HCT116 (cell line): ENCODE data around the gene HIPK2. TPM values are rescaled to one million over a fixed set of nuclear protein-coding genes. Genes with fewer than 3 reads are reported as not detected.
"Not testable (repeated sequence)": the region's sequence is repeated elsewhere in the genome, so short reads cannot be mapped to it uniquely, and the experiment has no call there.

Experiments used
- ATAC-seq: fragments of 200-7000 bp; cut with Tn5 transposase; 2 replicates; pipeline ENCODE4 v1.9.1; 2020; ENCODE audit warnings: mild to moderate bottlenecking, moderate library complexity
- BruUV-seq: library from RNA; stranded (reverse); fragments of 400-500 nt; replicated peaks from 2 replicates; lab custom pipeline; 2021; lab: Mats Ljungman, UMichigan
- CTCF ChIA-PET: fragments of 300-600 bp; sonication (Branson Sonifier 250); formaldehyde crosslinking; loops from one replicate; lab custom pipeline; 2021; ENCODE audit warnings: antibody characterized with exemption; lab: Charles Lee
- POLR2A ChIA-PET: fragments of 300-600, 350-600 bp; sonication (Branson Sonifier 250); formaldehyde crosslinking; loops from one replicate; lab custom pipeline; 2021; ENCODE audit warnings: antibody characterized with exemption; lab: Charles Lee
- RAD21 ChIA-PET, 2 experiments: fragments of 300-600 bp; sonication (Branson Sonifier 250); formaldehyde crosslinking; loops; one replicate each; lab custom pipeline; 2023; ENCODE audit warnings: low total read pairs in 2 of 2; ENCODE audit not compliant: uncharacterized antibody in 2 of 2, unreplicated experiment in 2 of 2, low non-redundant PET in 1 of 2; lab: Charles Lee
- DNase-seq: peaks from one replicate; pipeline ENCODE4 v3.0.0-alpha.2; 2010; ENCODE audit warnings: low read depth, low spot score
- H2AFZ ChIP-seq: fragments of 200-600 bp; shearing (Covaris generic), sonication (generic); 2 replicates; pipeline ENCODE4 v1.6.1; 2017; ENCODE audit warnings: low read depth, mixed run types, mixed read lengths, antibody characterized with exemption, low read length; ENCODE audit not compliant: poor library complexity, severe bottlenecking
- H3K27ac ChIP-seq: 2 replicates; pipeline ENCODE4 v1.5.1; 2012; ENCODE audit warnings: low read depth, low read length
- H3K27me3 ChIP-seq: fragments of 200-600 bp; sonication (generic); 2 replicates; pipeline ENCODE4 v1.6.1; 2016; ENCODE audit warnings: mixed run types, low read length, mixed read lengths; ENCODE audit not compliant: insufficient read depth
- H3K36me3 ChIP-seq, 2 experiments: fragments of 200-500 bp in 1 of 2; fragments of 200-600 bp in 1 of 2; sonication (Bioruptor generic) in 1 of 2; sonication (generic) in 1 of 2; 2 replicates each; pipeline versions ENCODE4 v1.5.1 to v1.6.1; 2014 to 2016; ENCODE audit warnings: low read length in 2 of 2, inconsistent platforms in 1 of 2, mixed read lengths in 1 of 2, mixed run types in 1 of 2; ENCODE audit not compliant: insufficient read depth in 2 of 2, control insufficient read depth in 1 of 2
- H3K4me1 ChIP-seq, 2 experiments: fragments of 200-600 bp in 1 of 2; sonication (generic) in 1 of 2; 2 replicates each; pipeline versions ENCODE4 v1.5.1 to v1.6.1; 2012 to 2017; ENCODE audit warnings: low read length in 2 of 2, inconsistent platforms in 1 of 2, mild to moderate bottlenecking in 1 of 2, mixed read lengths in 1 of 2, mixed run types in 1 of 2, moderate library complexity in 1 of 2; ENCODE audit not compliant: insufficient read depth in 2 of 2, control insufficient read depth in 1 of 2
- H3K4me2 ChIP-seq: fragments of 200-600 bp; sonication (generic); 2 replicates; pipeline ENCODE4 v1.6.1; 2017; ENCODE audit warnings: mixed run types, low read length, mixed read lengths
- H3K4me3 ChIP-seq, 2 experiments: fragments of 200-600 bp in 1 of 2; sonication (generic) in 1 of 2; replicated peaks in 1 of 2; 2 replicates each; pipeline ENCODE4 v1.5.1; 2011 to 2016; ENCODE audit warnings: low read length in 2 of 2, control low read depth in 1 of 2, low read depth in 1 of 2, mild to moderate bottlenecking in 1 of 2, mixed read lengths in 1 of 2, mixed run types in 1 of 2
- H3K79me2 ChIP-seq: fragments of 200-600 bp; sonication (generic); 2 replicates; pipeline ENCODE4 v1.6.1; 2017; ENCODE audit warnings: mild to moderate bottlenecking, mixed run types, low read length, moderate library complexity, mixed read lengths; ENCODE audit not compliant: insufficient read depth
- H3K9ac ChIP-seq: fragments of 200-600 bp; sonication (generic); 2 replicates; pipeline ENCODE4 v1.6.1; 2016; ENCODE audit warnings: low read length, mixed read lengths
- H3K9me2 ChIP-seq: fragments of 200-600 bp; sonication (generic), shearing (Covaris generic); 2 replicates; pipeline ENCODE4 v1.6.1; 2017; ENCODE audit warnings: mixed run types, mild to moderate bottlenecking, moderate library complexity; ENCODE audit not compliant: insufficient read depth
- H3K9me3 ChIP-seq, 2 experiments: fragments of 200-500 bp in 1 of 2; fragments of 200-600 bp in 1 of 2; sonication (Bioruptor generic) in 1 of 2; sonication (generic) in 1 of 2; 2 replicates each; pipeline ENCODE4 v1.6.1; 2014 to 2017; ENCODE audit warnings: low read length in 2 of 2, mixed read lengths in 2 of 2, inconsistent platforms in 1 of 2, low read depth in 1 of 2, mild to moderate bottlenecking in 1 of 2, mixed run types in 1 of 2, moderate library complexity in 1 of 2; ENCODE audit not compliant: control insufficient read depth in 1 of 2, insufficient read depth in 1 of 2
- H4K20me1 ChIP-seq: fragments of 200-600 bp; sonication (generic), shearing (Covaris generic); 2 replicates; pipeline ENCODE4 v1.6.1; 2017; ENCODE audit warnings: mixed run types, mild to moderate bottlenecking, moderate library complexity; ENCODE audit not compliant: insufficient read depth
- CTCF ChIP-seq, 3 experiments: fragments of 200-600 bp in 1 of 3; sonication (generic) in 1 of 3; IDR thresholded peaks in 2 of 3; conservative IDR thresholded peaks in 1 of 3; 2 replicates each; pipeline ENCODE4 v1.5.1; 2012 to 2017; ENCODE audit warnings: low read depth in 2 of 3, low read length in 2 of 3, antibody characterized with exemption in 1 of 3, borderline replicate concordance in 1 of 3, control low read depth in 1 of 3, mild to moderate bottlenecking in 1 of 3, mixed read lengths in 1 of 3, mixed run types in 1 of 3, moderate library complexity in 1 of 3; ENCODE audit not compliant: insufficient read depth in 1 of 3
- ELF1 ChIP-seq: IDR thresholded peaks from 2 replicates; pipeline ENCODE4 v1.6.1; 2012; ENCODE audit warnings: low read depth, borderline replicate concordance
- POLR2A ChIP-seq: IDR thresholded peaks from 2 replicates; pipeline ENCODE4 v1.7.0; 2011; ENCODE audit warnings: borderline replicate concordance; ENCODE audit not compliant: insufficient read depth, insufficient read length; ENCODE audit errors: extremely low read depth
- RAD21 ChIP-seq: IDR thresholded peaks from 2 replicates; pipeline ENCODE4 v1.6.1; 2012; ENCODE audit warnings: low read depth, mild to moderate bottlenecking
- ZBTB33 ChIP-seq: IDR thresholded peaks from 2 replicates; pipeline ENCODE4 v1.6.1; 2011; ENCODE audit warnings: mild to moderate bottlenecking, low read length, moderate library complexity; ENCODE audit not compliant: insufficient replicate concordance; ENCODE audit errors: extremely low read depth
- ZFX ChIP-seq: fragments of 450-650 bp; IDR thresholded peaks from 2 replicates; pipeline ENCODE4 v1.6.1; 2017
- intact Hi-C: fragments of 100-400 bp; cut with micrococcal nuclease; formaldehyde crosslinking; loops from 2 replicates; pipeline ENCODE4 v1.10.0; 2022
- total RNA-seq: library from RNA; stranded (reverse); gene quantifications from one replicate; pipeline ENCODE4 v1.2.1, GENCODE V29; 2021; ENCODE audit not compliant: unreplicated experiment

Gene HIPK2
- total RNA-seq, 1 experiment from 2014 or later = 49.5 TPM

- H3K27me3 ChIP-seq, BruUV-seq, H4K20me1 ChIP-seq, H3K9ac ChIP-seq, intact Hi-C loops, H3K4me1 ChIP-seq, H3K4me2 ChIP-seq, H3K9me2 ChIP-seq, H3K4me3 ChIP-seq, H3K9me3 ChIP-seq, H3K36me3 ChIP-seq, RAD21 ChIA-PET, H3K79me2 ChIP-seq, H3K27ac ChIP-seq, H2AFZ ChIP-seq, DNase-seq: not testable (repeated sequence)
- POLR2A ChIA-PET = interaction anchor here (0.6 kb wide), 1 partner anchor 324 kb away, joined by 5 read pairs; no protein-coding TSS in a partner anchor
- ATAC-seq = peak; percentile 52
- TF ChIP-seq RAD21 = 0 out of 2 replicates have a peak, but pooled peaks have one; percentile 14
- TF ChIP-seq CTCF (IDR thresholded peaks at IDR 0.05 in 2 of 3, conservative IDR thresholded peaks at IDR 0.05 in 1 of 3; ENCODE audit: borderline replicate concordance in 1 of 3, insufficient read depth in 1 of 3, low read depth in 2 of 3, low read length in 2 of 3) = peak in 1 of 3 experiments; percentile 22; a peak in 1 of 6 replicates
- CTCF ChIA-PET = interaction anchor here (1.9 kb wide), 1 partner anchor 48 kb away, joined by 5 read pairs; no protein-coding TSS in a partner anchor
Measured at GRCh38 chr7:139553991-139554700, 223.7 kb downstream of the HIPK2 start.

DNA sequence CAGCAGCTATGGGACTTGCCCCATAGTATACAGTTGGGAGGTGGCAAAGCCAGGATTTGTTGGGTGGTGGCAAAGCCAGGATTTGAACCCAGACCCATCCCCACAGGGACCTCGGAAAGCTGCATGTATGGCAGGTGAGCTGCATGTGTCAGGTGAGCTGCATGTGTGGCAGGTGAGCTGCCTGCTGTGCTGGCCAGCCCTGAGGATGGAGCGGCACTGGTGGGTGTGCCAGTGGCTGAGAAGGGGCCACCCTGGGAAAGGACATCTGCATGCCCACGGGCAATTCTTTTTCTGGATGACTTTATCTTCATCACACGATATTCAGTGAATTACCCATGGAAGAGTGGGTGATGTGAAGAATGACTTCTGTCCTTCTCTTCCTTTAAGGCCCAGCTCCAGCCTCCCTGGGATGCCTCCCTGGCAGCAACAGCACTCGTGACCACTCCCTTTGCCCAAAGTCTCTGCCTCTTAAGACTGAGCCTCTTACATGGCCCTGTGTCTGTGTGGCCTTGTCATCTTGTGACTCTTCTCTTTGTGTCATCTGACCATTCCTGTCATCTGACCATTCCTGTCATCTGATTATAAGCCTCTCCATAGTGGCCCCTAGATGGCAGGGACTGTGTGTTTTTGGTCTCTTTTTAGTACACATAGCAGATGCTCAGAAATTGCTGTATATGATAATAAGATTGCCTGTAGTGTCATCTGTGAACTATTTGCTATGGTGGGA is 229.3 kb downstream of the HIPK2 start:
- Histone ChIP-seq H3K36me3 (no peaks in the 10 kb centered on the region), H3K4me1 (no peaks in the 10 kb centered on the region), H3K4me2 (no peak overlapping the region), H3K9me2 (no peaks in the 10 kb centered on the region), H3K9me3 (no peaks in the 10 kb centered on the region), H2AFZ (no peak overlapping the region), H3K4me3 (no peak overlapping the region), H3K27ac (no peak overlapping the region), H3K27me3 (no peaks in the 10 kb centered on the region), H4K20me1 (no peaks in the 10 kb centered on the region), H3K79me2 (no peaks in the 10 kb centered on the region), H3K9ac (no peak overlapping the region)
- intact Hi-C loops = no loop called here
- TF ChIP-seq ELF1 (no peak), ZFX (no peak), POLR2A (no peak), ZBTB33 (no peak), RAD21 (no peak)
- DNase-seq = no peak
- BruUV-seq = no TSS peak
- ChIA-PET RAD21 (no interaction called here), CTCF (no interaction called here), POLR2A (no interaction called here)
- no peak for ATAC-seq
